T follicular helper cell (primary cell): ENCODE data around the gene BRME1.
"Not testable (repeated sequence)": the region's sequence is repeated elsewhere in the genome, so short reads cannot be mapped to it uniquely, and the experiment has no call there.

Source experiments
- DNase-seq: peaks from one replicate; pipeline ENCODE4 v3.0.0-alpha.2; 2020; ENCODE audit warnings: low read depth

BRME1 gene

GRCh38 chr19:13865571-13866462 lies 40.1 kb downstream of the BRME1 start:
- no peak for DNase-seq

DNA sequence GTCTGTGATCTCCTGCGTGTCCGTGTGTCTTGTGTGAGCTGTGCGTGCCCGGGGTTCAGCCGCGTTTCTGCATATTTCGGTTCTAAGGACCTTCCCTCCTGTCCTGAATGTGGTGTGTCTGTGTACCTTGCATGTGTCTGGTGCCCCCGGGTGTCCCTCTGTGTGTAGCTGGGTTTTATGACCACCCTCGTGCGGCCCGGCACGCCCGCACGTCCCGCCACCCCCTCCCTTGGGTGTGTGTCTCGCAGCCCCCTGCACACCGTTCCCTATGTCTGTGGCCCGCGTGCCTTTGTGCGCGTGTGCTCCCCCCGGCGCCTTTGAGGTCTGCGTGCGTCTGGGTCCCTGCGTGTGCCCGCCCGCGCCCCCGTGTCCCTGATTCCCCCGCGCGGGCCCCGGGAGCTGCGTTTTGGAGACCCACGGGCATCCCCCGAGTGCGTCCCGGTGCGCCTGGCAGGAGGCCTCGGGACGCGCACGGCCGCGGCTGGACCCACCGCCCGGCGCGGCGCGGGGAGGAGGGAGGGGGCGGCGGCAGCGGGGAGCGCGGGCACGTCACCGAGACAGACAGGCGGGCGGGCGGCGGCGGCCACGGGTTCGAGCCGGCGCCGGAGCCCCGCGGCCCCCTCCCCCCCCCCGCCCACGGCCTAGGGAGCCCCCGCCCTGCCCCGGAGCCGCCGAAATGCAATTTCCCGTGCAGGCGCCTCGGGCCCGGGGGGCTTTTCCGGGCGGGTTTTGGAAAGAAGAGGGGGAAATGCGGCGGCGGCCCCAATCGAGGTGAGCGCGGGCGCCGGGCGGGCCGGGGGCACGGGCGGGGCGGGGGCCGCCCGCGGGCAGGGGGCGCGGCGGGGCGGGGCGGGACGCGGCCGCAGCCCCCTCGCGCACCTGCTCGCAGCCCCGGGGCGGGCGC lies 41.0 kb downstream of the BRME1 start:
- DNase-seq = no peak

GRCh38 chr19:13864046-13864666 lies 41.8 kb downstream of the BRME1 start:
- no peak for DNase-seq

DNA sequence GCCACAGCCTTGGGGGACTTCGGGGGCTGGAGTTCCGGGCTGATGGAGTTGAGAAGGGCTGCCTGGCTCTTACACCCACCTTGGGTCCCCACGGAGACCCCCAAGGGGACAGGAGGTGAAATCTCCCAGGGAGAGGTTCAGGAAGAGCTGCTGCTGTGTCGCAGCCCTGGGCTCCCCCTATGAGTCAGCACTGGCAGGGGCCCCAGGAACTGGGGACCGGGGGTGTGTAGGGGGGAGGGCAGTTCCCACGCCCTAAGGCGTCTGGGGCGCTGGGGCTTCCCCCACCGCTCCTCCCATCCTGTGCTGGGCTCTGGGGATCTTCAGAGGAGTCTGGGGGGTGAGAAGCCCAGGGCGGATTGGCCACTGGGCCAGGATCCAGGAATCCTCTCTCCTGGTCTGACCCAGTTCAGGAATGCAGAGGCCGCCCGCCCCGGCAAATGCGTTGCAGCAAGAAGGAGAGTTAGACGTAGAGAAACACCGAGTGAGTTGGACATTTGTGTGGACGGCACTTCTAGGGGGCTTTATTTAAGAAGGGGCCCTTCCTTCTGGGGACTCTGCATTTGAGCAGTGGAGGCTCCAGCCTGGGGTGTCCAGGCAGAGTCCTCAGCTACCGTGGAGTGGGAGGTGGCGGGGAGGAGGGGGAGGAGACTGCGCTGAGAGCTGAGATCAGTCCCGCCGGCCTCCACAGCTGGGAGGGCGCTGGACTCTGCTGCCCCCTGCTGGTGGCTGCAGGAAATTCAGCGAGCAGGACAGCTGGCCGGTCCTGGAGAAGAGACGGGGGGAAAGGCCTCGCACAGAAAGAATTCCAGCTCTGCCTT lies 44.0 kb downstream of the BRME1 start:
- DNase-seq = peak; percentile 82

DNA sequence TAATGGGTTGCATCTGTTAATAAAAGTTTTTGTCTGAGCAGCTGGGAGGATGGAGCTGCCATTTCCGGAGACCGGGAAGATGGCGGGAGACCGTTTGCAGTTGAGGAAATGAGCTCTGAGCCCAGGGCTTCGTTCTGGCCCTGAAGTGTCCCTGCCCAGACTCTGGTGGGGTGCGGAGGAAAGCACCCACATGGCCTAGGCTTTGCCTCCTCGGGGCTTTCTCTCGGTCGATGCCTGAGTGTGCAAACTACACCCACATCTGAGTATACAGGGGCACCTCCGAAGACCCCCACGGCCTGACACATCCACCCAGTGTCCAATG lies 44.6 kb downstream of the BRME1 start:
- DNase-seq = no peak

- no peak for DNase-seq
Measured at GRCh38 chr19:13860679-13861391, 45.1 kb downstream of the BRME1 start.

- no peak for DNase-seq
Measured at GRCh38 chr19:13859361-13859880, 46.5 kb downstream of the BRME1 start.

- DNase-seq = no peak
Measured at GRCh38 chr19:13856497-13856896, 49.4 kb downstream of the BRME1 start.

DNA sequence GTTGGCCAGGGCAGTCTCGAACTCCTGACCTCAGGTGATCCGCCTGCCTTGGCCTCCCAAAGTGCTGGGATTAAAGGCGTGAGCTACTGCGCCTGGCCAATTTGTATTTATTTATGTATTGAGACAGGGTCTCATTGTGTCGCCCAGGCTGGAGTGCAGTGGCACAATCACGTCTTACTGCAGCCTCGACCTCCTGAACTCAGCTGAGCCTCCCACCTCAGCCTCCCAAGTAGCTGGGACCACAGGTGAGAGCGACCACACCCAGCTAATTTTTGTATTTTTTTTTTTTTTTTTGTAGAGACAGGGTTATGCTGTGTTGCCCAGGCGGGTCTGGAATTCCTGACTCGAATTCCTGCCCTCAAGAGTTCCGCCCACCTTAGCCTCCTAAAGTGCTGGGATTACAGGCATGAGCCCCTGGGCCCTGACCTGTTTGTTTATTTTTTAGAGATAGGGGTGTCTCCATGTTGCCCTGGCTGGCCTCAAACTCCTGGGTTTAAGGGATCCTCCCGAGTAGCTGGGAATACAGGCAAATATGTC lies 53.7 kb downstream of the BRME1 start:
- DNase-seq = not testable (repeated sequence)

DNA sequence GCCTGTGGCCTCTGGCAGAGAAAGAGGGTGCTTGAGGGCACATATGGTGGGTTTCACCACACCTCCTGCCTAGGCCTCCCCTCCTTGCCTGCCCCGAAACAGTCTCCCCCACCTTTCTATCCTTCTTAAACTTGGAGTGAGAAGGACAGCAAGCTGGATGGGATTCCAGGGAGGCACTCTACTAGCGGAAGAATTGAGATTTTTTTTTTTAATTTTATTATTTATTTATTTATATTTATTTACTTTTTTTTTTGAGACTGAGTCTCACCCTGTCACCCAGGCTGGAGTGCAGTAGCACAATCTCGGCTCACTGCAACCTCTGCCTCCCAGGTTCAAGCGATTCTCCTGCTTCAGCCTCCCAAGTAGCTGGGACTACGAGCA lies 54.2 kb downstream of the BRME1 start:
- not testable (repeated sequence) for DNase-seq

DNA sequence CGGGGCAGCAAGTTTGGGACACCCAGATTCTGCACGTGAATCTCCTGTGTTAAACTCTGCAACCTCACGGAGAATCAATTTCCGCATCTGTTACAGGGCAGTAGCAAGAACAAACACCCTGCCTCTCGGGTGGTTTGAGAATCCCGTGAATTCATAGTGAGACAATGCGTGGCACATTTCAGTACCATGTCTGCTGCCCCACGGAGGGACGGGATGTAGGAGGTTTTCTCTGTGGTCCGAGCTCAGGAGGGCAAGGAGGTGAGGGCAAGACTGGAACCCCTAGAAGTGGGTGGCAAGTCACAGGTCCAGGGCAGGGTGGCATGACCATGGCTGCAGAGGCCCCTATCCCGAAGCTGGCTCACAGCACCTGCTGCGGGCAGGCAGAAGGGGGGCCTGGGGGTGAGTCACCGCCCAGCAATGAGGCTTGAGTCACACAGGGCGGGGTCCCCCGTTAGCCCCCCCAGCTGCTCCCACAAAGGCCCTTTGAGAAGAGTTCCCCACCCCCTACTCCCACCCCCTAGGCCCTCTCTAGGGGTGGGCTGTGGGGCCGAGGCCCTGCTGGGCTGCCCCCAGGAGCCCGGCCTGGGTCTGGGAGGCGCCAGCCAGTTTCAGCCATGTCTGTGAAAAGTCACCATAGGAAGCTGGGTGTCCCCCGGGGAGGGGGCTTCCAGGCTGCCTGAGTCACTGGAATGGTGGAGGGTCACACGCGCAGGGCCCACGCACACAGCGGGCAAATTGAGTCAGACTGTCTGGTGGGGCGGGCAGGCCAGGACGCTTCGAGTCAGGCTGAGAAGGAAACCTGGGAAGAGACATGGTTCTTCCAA lies 54.8 kb downstream of the BRME1 start:
- DNase-seq = peak; percentile 44

DNA sequence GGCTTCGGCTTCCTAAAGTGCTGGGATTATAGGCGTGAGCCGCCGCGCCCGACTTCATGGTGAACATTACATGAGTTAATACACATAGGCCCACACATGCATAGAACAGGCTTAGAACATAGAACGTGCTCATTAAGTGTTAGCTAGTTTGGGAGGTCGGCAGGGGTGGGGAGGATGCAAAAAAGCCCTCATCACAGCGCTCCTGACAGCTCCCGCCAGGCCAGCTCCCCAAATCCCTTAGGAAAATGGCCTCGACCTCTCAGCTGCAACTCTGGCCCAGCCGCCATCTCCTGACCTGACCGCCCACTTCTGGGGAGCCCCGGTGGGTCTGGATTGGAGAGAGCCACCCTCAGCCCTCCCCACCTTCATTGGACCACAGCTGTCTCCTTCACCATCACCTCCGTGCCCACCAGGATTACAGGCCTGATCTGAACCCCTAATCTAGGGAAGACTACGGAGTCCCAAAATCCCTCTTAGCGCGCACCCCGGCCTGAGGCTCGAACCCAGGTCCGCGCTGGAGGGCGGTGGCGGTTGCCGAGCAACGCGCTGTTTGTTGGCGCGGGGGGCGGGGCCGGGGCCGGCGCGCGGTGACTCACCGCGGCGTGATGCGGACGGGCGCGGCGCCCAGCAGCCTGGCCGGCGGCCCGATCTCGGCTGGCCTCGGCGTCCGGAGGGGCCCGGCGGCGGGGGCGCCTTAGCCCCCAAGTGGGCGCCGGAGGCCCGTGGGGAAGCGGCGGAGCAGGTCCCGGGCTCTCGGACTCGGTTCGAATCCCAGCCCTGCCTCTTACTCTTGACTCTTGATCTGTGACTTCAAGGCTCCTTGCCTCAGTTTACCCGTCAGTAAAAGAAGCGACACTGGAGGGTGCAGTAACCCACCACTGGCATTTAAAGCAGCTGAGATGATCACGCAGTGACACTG lies 55.7 kb downstream of the BRME1 start:
- DNase-seq = no peak

- no peak for DNase-seq
Measured at GRCh38 chr19:13848798-13849676, 56.9 kb downstream of the BRME1 start.

DNA sequence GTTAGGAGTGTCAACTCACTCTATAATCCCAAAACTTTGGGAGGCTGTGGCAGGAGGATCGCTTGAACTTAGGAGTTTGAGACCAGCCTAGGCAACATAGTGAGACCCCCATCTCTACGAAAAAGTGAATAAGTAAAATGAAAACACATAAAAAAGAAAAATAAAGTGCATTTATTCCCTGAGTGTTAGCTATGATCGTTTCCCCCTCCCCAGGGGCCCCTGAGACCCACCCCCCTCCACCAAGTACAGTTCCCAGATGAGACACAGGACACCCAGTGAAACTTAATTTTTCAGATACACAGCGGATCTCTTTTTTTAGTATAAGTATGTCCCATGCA lies 57.6 kb downstream of the BRME1 start:
- DNase-seq = no peak

DNA sequence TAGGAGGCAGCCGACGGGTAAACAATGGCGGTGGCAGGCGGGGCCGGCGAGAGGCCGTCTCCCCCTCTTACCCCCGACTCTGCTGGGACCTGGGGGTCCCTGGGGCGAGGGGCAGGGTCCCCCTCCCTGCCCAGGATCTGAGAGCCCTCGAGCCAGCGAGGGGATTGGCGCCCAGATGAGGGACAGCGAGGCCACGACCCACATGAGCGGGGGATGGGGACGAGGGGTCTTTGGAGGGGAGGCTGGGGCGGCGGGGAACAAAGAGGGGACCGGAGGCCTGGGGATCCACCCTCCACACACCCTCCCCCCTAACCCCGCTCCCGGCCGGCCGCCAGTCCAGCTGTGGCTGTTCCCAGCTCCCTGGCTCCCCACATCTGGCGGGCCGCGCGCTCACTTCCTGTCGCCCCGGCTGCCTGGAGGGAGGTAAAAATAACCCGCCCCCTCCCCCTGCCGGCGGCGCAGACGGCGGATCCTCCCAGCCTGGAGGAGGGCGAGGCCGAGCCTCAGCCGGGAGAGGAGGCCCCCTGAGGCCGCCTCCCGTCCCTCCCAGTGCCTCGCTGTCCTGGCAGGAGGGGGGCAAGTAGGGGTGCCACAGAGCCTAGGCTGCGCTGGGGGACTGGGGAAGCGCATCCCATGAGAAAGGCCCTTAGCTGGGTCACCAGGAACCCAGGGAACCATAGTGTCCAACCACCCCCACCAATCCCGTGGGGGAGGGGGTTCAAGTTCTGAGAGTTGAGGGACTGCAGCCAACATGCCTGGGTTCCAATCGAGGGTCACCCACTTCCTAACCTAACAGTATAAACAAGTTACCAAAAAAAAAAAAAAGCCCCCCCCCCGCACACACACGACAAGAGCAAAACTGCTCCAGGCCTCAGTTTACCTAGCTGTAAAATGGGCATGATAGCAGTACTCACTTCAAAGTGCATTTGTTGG lies 58.2 kb downstream of the BRME1 start:
- DNase-seq = peak; percentile 84
